ENCODE measurements around the gene LIPM.

GRCh38 chr10:88831709-88832108 is 29.2 kb downstream of the LIPM start:
- TF ChIP-seq ZNF274 (IDR thresholded peaks at IDR 0.05; ENCODE audit: low read depth, low read length) = no peak
- TF ChIP-seq SUZ12 (IDR thresholded peaks at IDR 0.05; ENCODE audit: extremely low read depth, insufficient read depth, insufficient read length) = no peak

All from NT2/D1 (cell line).